ENCODE data around the gene SYNE1.
A peak's percentile ranks its signal among the peaks of the same experiment; 100 is the strongest.

Gene SYNE1

DNA sequence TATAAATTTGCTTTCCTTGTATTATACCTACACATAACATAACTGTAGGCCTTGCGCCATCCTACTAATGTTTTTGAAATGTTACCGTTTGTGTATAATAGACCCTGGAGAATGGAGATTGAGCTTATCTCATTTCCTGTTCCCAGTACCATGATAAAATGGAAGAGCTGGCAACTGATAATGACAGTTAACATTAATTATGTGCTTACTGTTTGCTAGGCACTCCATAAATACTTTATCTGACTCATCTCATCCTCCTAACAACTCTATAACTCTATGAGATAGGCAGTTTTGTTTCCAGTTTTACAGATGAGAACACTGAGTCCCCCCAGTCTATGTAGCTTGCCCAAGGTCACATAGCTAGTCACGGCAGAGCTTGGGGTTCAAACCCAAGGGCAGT is 396.7 kb downstream of the SYNE1 start:
- CTCF ChIA-PET: no interaction called here
- TF ChIP-seq, protein P1, sequence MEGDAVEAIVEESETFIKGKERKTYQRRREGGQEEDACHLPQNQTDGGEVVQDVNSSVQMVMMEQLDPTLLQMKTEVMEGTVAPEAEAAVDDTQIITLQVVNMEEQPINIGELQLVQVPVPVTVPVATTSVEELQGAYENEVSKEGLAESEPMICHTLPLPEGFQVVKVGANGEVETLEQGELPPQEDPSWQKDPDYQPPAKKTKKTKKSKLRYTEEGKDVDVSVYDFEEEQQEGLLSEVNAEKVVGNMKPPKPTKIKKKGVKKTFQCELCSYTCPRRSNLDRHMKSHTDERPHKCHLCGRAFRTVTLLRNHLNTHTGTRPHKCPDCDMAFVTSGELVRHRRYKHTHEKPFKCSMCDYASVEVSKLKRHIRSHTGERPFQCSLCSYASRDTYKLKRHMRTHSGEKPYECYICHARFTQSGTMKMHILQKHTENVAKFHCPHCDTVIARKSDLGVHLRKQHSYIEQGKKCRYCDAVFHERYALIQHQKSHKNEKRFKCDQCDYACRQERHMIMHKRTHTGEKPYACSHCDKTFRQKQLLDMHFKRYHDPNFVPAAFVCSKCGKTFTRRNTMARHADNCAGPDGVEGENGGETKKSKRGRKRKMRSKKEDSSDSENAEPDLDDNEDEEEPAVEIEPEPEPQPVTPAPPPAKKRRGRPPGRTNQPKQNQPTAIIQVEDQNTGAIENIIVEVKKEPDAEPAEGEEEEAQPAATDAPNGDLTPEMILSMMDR (IDR thresholded peaks at IDR 0.05; ENCODE audit: insufficient read depth, low read length, missing control alignments): no peak
- H3K4me3 ChIP-seq (ENCODE audit: low read depth, low read length): no peak overlapping the region
- POLR2A ChIA-PET: interaction anchor here (0.7 kb wide), 1 partner anchor 114 kb away, joined by 3 read pairs; no protein-coding TSS in a partner anchor
- DNase-seq (ENCODE audit: low read depth, low spot score): no peak

DNA sequence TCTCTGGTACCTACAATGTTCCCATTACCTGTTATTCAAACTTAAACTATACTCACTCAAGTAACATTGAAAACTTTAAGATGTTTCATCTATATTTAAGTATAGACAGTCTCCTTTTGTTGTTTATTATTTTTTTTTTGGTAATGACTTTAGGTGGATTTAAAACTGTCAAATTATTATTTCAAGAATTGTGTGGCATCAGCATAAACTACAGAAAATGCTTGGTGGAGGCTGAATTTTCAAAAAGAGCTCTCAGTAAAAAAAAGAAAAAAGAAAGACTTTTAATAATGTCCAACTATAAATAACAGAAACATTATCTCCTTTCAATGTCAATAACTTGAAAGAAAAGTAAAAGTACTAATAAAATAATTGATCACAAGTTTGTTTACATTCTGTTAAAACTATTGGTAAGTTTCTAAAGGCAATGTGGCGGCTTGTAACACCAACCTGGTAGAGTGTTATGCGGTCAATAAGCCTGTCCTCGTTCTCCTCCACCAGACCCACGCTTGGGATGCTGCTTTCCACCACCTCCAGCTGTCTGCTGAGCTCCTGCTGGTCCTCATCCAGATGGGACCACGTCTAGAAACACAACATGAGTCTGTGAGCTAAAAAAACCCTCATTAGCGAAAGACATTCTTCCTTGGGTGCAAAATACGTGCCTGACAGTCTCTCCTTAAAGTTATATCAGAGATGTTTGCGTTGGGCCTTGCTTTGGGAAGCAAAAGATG is 400.6 kb downstream of the SYNE1 start:
- TF ChIP-seq, protein P1 (IDR thresholded peaks at IDR 0.05; ENCODE audit: insufficient read depth, low read length, missing control alignments): no peak
- ChIA-PET POLR2A (no interaction called here), CTCF (no interaction called here)
- DNase-seq (ENCODE audit: low read depth, low spot score): no peak
- no peak overlapping the region for H3K4me3 ChIP-seq (ENCODE audit: low read depth, low read length)

DNA sequence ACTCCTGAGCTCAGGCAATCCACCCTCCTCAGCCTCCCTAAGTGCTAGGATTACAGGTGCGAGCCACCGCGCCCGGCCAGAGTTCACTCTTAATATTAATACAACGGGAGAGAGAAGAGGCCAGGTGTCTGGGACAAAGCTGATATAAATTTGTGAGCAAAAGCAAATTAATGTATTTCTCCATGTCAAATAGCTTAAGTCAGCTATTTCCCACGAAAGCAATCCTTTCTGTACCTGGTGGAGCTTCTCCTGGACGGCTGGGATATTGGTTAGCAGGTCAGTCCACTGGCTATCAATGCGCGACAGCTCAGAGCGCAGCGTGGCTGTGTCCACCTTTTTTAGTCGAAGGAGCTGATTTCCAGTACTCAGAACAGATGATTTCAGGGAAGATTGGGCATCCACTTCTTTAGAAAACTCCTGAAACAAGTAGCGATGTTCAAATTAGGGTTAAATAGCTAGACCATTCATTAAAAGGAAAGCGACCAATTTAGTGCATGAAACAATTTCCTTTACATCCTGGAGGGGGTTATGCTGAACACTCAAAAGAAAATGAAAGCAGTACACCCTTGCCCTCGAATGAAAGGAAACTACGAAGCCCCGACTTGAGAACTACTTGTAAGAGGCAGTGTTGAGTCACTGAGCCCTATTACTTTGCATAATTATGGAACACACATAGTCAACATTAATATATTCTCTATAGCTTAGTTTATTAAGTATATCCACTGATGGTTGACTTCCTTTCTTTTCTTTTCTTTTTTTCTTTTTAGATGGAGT is 403.4 kb downstream of the SYNE1 start:
- no peak overlapping the region for H3K4me3 ChIP-seq (ENCODE audit: low read depth, low read length)
- DNase-seq (ENCODE audit: low read depth, low spot score): no peak
- CTCF ChIA-PET: interaction anchor here (0.6 to 1.3 kb wide), 2 partner anchors 34 to 148 kb away, joined by 3 to 4 read pairs; no protein-coding TSS in a partner anchor
- POLR2A ChIA-PET: interaction anchor here (0.7 kb wide), 1 partner anchor 68 kb away, joined by 3 read pairs; no protein-coding TSS in a partner anchor
- TF ChIP-seq, protein P1 (IDR thresholded peaks at IDR 0.05; ENCODE audit: insufficient read depth, low read length, missing control alignments): no peak

DNA sequence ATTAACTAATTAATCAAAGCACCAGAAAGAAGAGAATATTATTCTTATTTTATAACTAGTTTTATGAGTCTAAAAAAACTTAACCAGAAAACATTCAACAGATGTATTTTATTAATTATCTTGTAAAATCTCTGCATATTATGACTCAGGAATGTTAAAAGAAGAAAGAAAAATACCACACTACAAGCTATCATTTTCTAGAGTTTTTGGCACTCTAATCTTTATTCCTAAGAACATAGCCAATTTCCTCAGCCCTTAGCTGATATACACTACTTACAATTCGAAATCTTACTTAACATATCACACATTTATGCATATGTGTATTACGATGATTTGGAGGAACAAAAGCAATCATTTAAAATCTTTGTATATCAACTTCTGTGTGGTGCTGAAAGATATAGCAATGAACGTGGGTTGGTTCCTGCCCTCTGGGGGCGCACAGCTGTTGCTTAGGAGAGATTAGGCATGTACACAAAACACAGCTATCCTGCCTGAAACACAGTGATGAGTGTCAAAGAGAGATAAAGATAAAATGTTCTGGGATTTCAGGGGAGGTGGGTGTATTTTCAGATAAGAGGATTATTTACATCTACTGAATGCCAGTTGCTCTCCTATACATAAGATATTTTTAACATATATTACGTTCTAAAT is 404.5 kb downstream of the SYNE1 start:
- DNase-seq (ENCODE audit: low read depth, low spot score): no peak
- CTCF ChIA-PET: interaction anchor here (0.6 to 1.0 kb wide), 3 partner anchors 12 to 716 kb away, joined by 3 to 4 read pairs (median 3); no protein-coding TSS in a partner anchor
- TF ChIP-seq, protein P1 (IDR thresholded peaks at IDR 0.05; ENCODE audit: insufficient read depth, low read length, missing control alignments): peak; percentile 22
- POLR2A ChIA-PET: no interaction called here
- H3K4me3 ChIP-seq (ENCODE audit: low read depth, low read length): no peak overlapping the region

DNA sequence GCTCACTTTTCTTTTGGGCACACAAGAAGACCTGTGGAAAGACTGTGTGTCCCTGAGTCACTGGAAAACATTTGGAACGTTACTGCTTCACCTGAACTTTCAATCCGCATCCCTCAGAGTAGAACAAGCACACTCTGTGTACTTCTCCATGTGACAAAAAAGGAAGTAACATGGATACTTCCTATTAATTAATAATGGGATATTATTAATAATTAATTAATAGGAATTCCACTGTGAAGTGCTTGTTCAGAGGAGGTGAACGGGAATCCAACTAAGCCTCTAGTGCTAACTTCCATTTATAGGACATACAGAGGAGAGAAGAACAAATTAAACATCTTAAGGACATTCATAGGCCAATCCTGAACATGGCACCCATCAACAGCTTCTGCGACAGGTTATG is 407.8 kb downstream of the SYNE1 start:
- H3K4me3 ChIP-seq (ENCODE audit: low read depth, low read length): no peak overlapping the region
- TF ChIP-seq, protein P1 (IDR thresholded peaks at IDR 0.05; ENCODE audit: insufficient read depth, low read length, missing control alignments): no peak
- DNase-seq (ENCODE audit: low read depth, low spot score): no peak
- POLR2A ChIA-PET: no interaction called here
- CTCF ChIA-PET: interaction anchor here (0.6 kb wide), 1 partner anchor 504 kb away, joined by 3 read pairs; no protein-coding TSS in a partner anchor
